ENCODE measurements around the gene INS. TPM values are rescaled to one million over a fixed set of nuclear protein-coding genes. Genes with fewer than 3 reads are reported as not detected.

The INS gene
- total RNA-seq, 2 experiments from 2014 or later: not detected

DNA sequence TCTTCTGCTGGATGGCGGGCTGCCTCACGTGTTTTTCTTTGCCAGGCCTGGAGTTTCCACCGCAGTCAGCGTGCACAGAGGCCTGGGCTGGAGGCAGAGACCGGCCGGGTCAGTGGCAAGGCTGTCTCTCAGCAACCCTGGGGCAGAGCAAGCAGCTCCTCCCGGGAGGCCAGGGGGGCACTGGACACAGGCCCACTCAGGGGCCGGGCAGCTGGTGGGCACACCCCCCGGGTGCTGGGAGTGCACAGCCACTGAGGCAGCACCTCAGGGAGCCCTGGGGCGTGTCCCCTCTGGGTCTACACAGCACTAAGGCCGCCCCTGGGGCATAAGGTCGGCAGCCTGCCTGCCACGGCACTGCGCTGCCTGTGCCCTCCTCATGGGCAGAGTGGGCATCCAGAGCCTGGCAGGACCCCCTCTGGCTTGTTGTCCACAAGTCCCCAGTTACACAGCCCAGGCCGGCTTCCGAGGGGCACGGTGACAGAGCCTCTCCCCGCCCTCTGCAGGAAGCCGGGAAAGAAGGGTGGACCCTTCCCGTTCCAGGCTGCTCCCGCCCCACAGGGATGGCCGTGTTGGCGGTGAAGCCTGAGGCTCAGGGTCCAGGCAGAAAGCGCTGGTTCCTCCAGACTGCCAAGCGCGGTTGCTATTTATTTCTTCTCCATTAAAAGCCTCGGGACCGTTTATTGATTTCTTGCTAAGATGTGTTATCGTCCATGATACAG is 29.1 kb upstream of the INS start:
- Histone ChIP-seq H3K27ac (ENCODE audit: low read depth in 1 of 2, low read length in 2 of 2) (no peak overlapping the region), H3K36me3 (ENCODE audit: insufficient read depth, low read length) (no peaks in the 10 kb centered on the region), H3K27me3 (ENCODE audit: control insufficient read depth in 1 of 2, insufficient read depth in 2 of 2, low read length in 2 of 2) (peaks cover 3 to 5% of the 10 kb centered on the region in 2 experiments), H3K4me3 (ENCODE audit: low read length) (no peak overlapping the region), H3K4me1 (ENCODE audit: insufficient read depth, low read length) (peaks cover 13% of the 10 kb centered on the region), H3K9me3 (ENCODE audit: control insufficient read depth in 1 of 2, insufficient read depth in 1 of 2, low read length in 2 of 2) (no peaks in the 10 kb centered on the region)
- H3K4me3 Mint-ChIP-seq: no peak overlapping the region
- no peaks in the 10 kb centered on the region for H3K36me3 Mint-ChIP-seq (ENCODE audit: low read depth)
- no peaks in the 10 kb centered on the region for H3K4me1 Mint-ChIP-seq (ENCODE audit: low read depth)
- H3K9me3 Mint-ChIP-seq: no peaks in the 10 kb centered on the region
- peaks cover 15% of the 10 kb centered on the region for H3K27me3 Mint-ChIP-seq
- TF ChIP-seq, protein P1, sequence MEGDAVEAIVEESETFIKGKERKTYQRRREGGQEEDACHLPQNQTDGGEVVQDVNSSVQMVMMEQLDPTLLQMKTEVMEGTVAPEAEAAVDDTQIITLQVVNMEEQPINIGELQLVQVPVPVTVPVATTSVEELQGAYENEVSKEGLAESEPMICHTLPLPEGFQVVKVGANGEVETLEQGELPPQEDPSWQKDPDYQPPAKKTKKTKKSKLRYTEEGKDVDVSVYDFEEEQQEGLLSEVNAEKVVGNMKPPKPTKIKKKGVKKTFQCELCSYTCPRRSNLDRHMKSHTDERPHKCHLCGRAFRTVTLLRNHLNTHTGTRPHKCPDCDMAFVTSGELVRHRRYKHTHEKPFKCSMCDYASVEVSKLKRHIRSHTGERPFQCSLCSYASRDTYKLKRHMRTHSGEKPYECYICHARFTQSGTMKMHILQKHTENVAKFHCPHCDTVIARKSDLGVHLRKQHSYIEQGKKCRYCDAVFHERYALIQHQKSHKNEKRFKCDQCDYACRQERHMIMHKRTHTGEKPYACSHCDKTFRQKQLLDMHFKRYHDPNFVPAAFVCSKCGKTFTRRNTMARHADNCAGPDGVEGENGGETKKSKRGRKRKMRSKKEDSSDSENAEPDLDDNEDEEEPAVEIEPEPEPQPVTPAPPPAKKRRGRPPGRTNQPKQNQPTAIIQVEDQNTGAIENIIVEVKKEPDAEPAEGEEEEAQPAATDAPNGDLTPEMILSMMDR (IDR thresholded peaks at IDR 0.05): no peak
- no peak for DNase-seq
- H3K27ac Mint-ChIP-seq: no peak overlapping the region
- ChIA-PET CTCF (no interaction called here), POLR2A (no interaction called here)
- intact Hi-C loops (cut with DNase I, micrococcal nuclease): loop anchor here (10.0 kb wide), 2 partner anchors 345 to 705 kb away; no protein-coding TSS in a partner anchor
- no peak for ATAC-seq (ENCODE audit: poor library complexity)

DNA sequence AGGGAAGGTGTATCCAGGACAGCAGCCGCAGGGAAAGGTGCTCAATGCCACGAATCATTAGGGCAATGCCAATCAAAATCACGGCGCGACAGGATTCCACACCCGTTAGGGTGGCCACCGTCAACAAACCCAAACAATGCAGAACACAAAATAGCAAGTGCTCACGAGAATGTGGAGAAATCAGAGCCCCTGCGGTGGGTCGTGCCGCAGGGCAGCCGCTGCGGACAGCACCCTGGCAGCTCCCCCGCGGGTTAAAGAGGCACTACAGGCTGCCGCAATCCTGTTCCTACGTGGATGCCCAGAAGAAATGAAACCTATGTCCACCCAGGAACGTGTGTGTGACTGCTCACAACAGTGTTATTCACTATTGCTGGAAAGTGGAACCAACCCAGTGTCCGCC is 27.7 kb upstream of the INS start:
- Mint-ChIP-seq H3K4me1 (ENCODE audit: low read depth) (no peaks in the 10 kb centered on the region), H3K27me3 (peaks cover 21% of the 10 kb centered on the region), H3K27ac (no peak overlapping the region), H3K4me3 (no peak overlapping the region), H3K9me3 (no peaks in the 10 kb centered on the region), H3K36me3 (ENCODE audit: low read depth) (no peaks in the 10 kb centered on the region)
- intact Hi-C loops (cut with DNase I, micrococcal nuclease): no loop called here
- Histone ChIP-seq H3K4me1 (ENCODE audit: insufficient read depth, low read length) (peaks cover 10% of the 10 kb centered on the region), H3K27me3 (ENCODE audit: control insufficient read depth in 1 of 2, insufficient read depth in 2 of 2, low read length in 2 of 2) (peaks cover 3 to 5% of the 10 kb centered on the region in 2 experiments), H3K36me3 (ENCODE audit: insufficient read depth, low read length) (no peaks in the 10 kb centered on the region), H3K27ac (ENCODE audit: low read depth in 1 of 2, low read length in 2 of 2) (no peak overlapping the region), H3K4me3 (ENCODE audit: low read length) (no peak overlapping the region), H3K9me3 (ENCODE audit: control insufficient read depth in 1 of 2, insufficient read depth in 1 of 2, low read length in 2 of 2) (no peaks in the 10 kb centered on the region)
- DNase-seq (no peak), ATAC-seq (ENCODE audit: poor library complexity) (no peak)
- TF ChIP-seq, protein P1 (IDR thresholded peaks at IDR 0.05): no peak
- ChIA-PET POLR2A (no interaction called here), CTCF (no interaction called here)

DNA sequence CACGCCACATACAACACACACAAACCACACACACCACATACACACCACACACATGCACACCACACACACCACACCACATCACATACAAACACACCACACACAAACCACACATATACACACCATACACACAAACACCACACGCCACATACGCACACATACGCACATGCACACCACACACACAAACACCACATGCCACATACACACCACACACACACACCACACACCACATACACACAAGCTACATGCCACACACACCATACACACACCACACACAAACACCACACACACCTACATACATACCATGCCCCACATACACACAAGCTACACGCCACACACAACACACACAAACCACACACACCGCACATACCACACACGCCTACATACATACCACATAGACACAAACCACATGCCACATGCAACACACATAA is 26.3 kb upstream of the INS start:
- intact Hi-C loops (cut with DNase I, micrococcal nuclease): no loop called here
- no peaks in the 10 kb centered on the region for H3K36me3 ChIP-seq (ENCODE audit: insufficient read depth, low read length)
- no peak for DNase-seq
- no peaks in the 10 kb centered on the region for H3K9me3 Mint-ChIP-seq
- ATAC-seq (ENCODE audit: poor library complexity): no peak
- ChIA-PET POLR2A (no interaction called here), CTCF (interaction anchor here (2.8 kb wide), 1 partner anchor 233 kb away, joined by 12 read pairs; no protein-coding TSS in a partner anchor)
- H3K27ac ChIP-seq (ENCODE audit: low read depth in 1 of 2, low read length in 2 of 2): no peak overlapping the region
- TF ChIP-seq, protein P1 (IDR thresholded peaks at IDR 0.05): no peak
- H3K27me3 Mint-ChIP-seq: peaks cover 21% of the 10 kb centered on the region
- no peak overlapping the region for H3K27ac Mint-ChIP-seq
- H3K4me3 ChIP-seq (ENCODE audit: low read length): no peak overlapping the region
- no peaks in the 10 kb centered on the region for H3K4me1 Mint-ChIP-seq (ENCODE audit: low read depth)
- H3K36me3 Mint-ChIP-seq (ENCODE audit: low read depth): no peaks in the 10 kb centered on the region
- H3K4me1 ChIP-seq (ENCODE audit: insufficient read depth, low read length): peaks cover 10% of the 10 kb centered on the region
- no peaks in the 10 kb centered on the region for H3K9me3 ChIP-seq (ENCODE audit: control insufficient read depth in 1 of 2, insufficient read depth in 1 of 2, low read length in 2 of 2)
- peaks cover 3 to 5% of the 10 kb centered on the region in 2 experiments for H3K27me3 ChIP-seq (ENCODE audit: control insufficient read depth in 1 of 2, insufficient read depth in 2 of 2, low read length in 2 of 2)
- H3K4me3 Mint-ChIP-seq: no peak overlapping the region
